ENCODE measurements around the gene C3orf85.

- no peak for TF ChIP-seq SIN3A (IDR thresholded peaks at IDR 0.05; ENCODE audit: borderline replicate concordance, insufficient read depth, low read length)
- no peak for TF ChIP-seq POLR2AphosphoS5 (IDR thresholded peaks at IDR 0.05; ENCODE audit: low read depth, low read length)
Measured at GRCh38 chr3:109114746-109115145, 21.8 kb upstream of the C3orf85 start.
